ENCODE data around the gene PRR5.

The PRR5 gene

GRCh38 chr22:44758344-44758973, 56.5 kb downstream of the PRR5 start:
- DNase-seq (ENCODE audit: low spot score), result no peak

- DNase-seq (ENCODE audit: low spot score), result no peak
These were observed 57.0 kb downstream of the PRR5 start for GRCh38 chr22:44759001-44759400.

GRCh38 chr22:44759430-44760310, 57.7 kb downstream of the PRR5 start:
- no peak for DNase-seq (ENCODE audit: low spot score)

- no peak for DNase-seq (ENCODE audit: low spot score)
These were observed 58.5 kb downstream of the PRR5 start for GRCh38 chr22:44760476-44760875.

- DNase-seq (ENCODE audit: low spot score), result no peak
These were observed 59.0 kb downstream of the PRR5 start for GRCh38 chr22:44761025-44761424.

GRCh38 chr22:44764373-44764772, 62.4 kb downstream of the PRR5 start:
- no peak for DNase-seq (ENCODE audit: low spot score)

- DNase-seq (ENCODE audit: low spot score), result no peak
These were observed 63.0 kb downstream of the PRR5 start for GRCh38 chr22:44764974-44765373.

GRCh38 chr22:44765571-44766285, 63.7 kb downstream of the PRR5 start:
- DNase-seq (ENCODE audit: low spot score), result no peak

- no peak for DNase-seq (ENCODE audit: low spot score)
These were observed 71.1 kb downstream of the PRR5 start for GRCh38 chr22:44773082-44773481.

GRCh38 chr22:44775862-44776261, 73.9 kb downstream of the PRR5 start:
- DNase-seq (ENCODE audit: low spot score), result no peak

GRCh38 chr22:44776605-44777363, 74.8 kb downstream of the PRR5 start:
- no peak for DNase-seq (ENCODE audit: low spot score)

GRCh38 chr22:44777364-44777755, 75.4 kb downstream of the PRR5 start:
- DNase-seq (ENCODE audit: low spot score), result no peak

- no peak for DNase-seq (ENCODE audit: low spot score)
These were observed 79.0 kb downstream of the PRR5 start for GRCh38 chr22:44780876-44781449.

GRCh38 chr22:44782363-44782963, 80.5 kb downstream of the PRR5 start:
- DNase-seq (ENCODE audit: low spot score), result no peak

GRCh38 chr22:44783091-44783490, 81.1 kb downstream of the PRR5 start:
- DNase-seq (ENCODE audit: low spot score), result no peak

- DNase-seq (ENCODE audit: low spot score), result no peak
These were observed 81.6 kb downstream of the PRR5 start for GRCh38 chr22:44783581-44783980.

- no peak for DNase-seq (ENCODE audit: low spot score)
These were observed 84.1 kb downstream of the PRR5 start for GRCh38 chr22:44786136-44786535.

GRCh38 chr22:44786610-44787009, 84.6 kb downstream of the PRR5 start:
- DNase-seq (ENCODE audit: low spot score), result no peak
